Epithelial cell of proximal tubule (primary cell): Measurements from ENCODE around the gene HOTAIR. TPM values are rescaled to one million over a fixed set of nuclear protein-coding genes. Genes with fewer than 3 reads are reported as not detected.

ENCODE experiments used
- DNase-seq: peaks from one replicate; pipeline ENCODE4 v3.0.0-alpha.2; 2011; ENCODE audit warnings: low read depth
- H3K4me3 ChIP-seq: 2 replicates; pipeline ENCODE4 v1.5.1; 2011; ENCODE audit warnings: low read depth, mild to moderate bottlenecking, low read length
- total RNA-seq: library from RNA; depleted of rRNA; stranded (reverse); fragments of >200 nt; gene quantifications from 2 replicates; pipeline ENCODE4 v1.2.3, GENCODE V29; 2015
- TF ChIP-seq, protein P1 (sequence below): conservative IDR thresholded peaks from 2 replicates; pipeline ENCODE4 v1.5.1; 2012; ENCODE audit warnings: low read depth, mild to moderate bottlenecking, low read length

HOTAIR gene
- total RNA-seq, 1 donor from 2014 or later: not detected

DNA sequence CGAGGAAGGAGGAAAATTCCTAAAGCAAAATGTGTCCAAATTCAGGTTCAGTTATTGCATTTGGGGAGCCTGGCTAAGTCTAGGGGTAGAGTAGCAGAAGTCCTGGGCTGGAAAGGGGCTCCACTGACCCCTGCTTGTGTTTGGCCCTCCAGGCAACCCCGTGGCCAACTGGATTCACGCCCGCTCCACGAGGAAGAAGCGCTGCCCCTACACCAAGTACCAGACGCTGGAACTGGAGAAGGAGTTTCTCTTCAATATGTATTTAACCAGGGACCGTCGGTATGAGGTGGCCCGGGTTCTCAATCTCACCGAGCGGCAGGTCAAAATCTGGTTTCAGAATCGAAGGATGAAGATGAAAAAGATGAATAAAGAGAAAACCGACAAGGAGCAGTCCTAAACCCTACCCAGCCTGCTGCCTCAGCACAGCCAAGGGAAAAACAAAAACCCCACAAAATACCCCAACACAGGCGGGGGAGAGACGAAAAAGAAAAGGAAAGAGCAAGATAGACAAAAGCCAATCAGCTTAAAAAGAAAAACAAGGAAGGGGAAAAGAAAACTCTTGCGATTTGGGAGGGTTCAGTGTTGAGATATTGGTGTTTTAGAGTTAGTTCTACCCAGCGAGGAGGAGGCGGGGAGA is 27.6 kb upstream of the HOTAIR start:
- TF ChIP-seq, protein P1, sequence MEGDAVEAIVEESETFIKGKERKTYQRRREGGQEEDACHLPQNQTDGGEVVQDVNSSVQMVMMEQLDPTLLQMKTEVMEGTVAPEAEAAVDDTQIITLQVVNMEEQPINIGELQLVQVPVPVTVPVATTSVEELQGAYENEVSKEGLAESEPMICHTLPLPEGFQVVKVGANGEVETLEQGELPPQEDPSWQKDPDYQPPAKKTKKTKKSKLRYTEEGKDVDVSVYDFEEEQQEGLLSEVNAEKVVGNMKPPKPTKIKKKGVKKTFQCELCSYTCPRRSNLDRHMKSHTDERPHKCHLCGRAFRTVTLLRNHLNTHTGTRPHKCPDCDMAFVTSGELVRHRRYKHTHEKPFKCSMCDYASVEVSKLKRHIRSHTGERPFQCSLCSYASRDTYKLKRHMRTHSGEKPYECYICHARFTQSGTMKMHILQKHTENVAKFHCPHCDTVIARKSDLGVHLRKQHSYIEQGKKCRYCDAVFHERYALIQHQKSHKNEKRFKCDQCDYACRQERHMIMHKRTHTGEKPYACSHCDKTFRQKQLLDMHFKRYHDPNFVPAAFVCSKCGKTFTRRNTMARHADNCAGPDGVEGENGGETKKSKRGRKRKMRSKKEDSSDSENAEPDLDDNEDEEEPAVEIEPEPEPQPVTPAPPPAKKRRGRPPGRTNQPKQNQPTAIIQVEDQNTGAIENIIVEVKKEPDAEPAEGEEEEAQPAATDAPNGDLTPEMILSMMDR: no peak
- no peak for DNase-seq
- peak overlapping the region; percentile 84 for H3K4me3 ChIP-seq

DNA sequence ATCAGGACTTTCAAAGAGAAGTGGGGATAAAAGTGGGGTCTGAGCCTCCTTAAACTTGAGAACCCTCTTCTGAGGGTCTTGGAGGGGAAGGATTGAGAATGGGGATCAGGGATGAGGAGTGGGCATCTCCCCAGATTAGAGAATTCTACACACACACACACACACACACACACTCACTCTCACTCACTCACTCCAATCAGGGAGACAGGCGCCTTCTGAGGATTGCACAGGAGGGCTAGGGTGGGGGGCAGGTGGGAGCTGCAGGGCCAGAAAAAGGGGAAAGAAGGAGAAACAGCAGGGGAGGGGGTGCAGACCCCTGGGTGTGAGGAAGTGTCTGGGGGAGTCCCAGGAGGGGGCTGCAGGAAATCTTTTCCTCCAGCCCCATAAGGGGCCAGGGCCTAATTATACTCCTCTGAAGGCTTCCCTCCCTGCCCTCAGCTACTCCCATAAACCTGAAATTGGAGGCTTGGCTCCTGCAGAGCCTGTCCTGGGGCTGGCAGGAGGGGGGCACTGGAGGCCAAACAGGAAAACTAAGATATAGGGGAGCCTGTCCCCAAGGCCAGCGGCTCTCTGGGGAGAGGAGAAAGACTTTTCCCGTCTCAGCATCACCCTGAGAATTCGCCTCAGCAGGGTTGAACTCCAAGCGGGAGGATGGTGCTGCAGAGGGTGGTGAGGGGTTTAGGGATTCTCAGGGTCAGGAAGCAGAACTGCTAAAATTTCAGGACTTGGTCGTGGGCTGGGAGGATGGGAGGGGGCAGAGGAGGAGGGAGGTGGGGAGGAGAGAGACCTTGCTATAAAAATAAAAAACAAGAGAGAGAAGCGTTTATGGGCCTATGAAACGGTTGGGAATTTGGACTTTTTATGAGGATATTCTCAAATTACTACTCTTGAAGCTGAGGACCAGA is 26.8 kb upstream of the HOTAIR start:
- peak overlapping the region; percentile 84 for H3K4me3 ChIP-seq
- no peak for DNase-seq

DNA sequence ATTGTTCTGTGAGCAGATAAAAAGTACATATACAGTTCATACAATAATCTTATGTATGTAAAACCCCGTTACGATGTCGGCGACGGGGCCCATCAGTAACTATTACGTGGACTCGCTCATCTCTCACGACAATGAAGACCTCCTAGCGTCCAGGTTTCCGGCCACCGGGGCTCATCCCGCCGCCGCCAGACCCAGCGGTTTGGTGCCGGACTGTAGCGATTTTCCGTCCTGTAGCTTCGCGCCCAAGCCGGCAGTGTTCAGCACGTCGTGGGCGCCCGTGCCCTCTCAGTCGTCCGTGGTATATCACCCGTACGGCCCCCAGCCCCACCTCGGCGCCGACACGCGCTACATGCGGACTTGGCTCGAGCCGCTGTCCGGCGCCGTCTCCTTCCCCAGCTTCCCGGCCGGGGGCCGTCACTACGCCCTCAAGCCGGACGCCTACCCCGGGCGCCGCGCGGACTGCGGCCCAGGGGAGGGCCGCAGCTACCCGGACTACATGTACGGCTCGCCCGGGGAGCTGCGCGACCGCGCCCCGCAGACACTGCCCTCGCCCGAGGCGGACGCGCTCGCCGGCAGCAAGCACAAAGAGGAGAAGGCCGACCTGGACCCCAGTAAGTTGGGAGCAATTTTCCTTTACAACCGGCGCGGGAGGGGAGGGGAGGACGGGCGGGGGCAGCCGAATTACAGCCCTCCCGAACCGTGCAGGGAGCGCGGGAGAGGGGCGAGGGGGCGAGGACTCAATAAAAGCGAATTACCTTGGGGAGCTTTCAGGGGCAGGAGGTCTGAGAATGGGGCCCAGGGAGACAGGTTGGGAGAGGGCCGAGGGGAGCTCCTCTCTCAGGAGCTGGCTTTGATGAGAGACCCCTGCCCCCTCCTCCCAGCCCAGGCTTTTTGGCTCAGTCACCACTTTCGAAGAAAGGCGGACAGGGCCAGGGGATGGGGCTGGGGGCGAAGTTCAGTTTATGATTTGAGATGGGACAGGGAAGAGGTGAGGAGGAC is 25.7 kb upstream of the HOTAIR start, which contains the start of gene HOXC9:
TSS of gene HOXC9 (plus strand) at position 46 of the 999 bp plus-strand sequence. CDS start at position 74, 28 bp downstream.
- DNase-seq: no peak
- TF ChIP-seq, protein P1: no peak
- peak within 1 kb of the TSS; percentile 84 for H3K4me3 ChIP-seq

More for the DNA sequence above, 26.8 kb upstream of the HOTAIR start:
- TF ChIP-seq, protein P1: no peak

DNA sequence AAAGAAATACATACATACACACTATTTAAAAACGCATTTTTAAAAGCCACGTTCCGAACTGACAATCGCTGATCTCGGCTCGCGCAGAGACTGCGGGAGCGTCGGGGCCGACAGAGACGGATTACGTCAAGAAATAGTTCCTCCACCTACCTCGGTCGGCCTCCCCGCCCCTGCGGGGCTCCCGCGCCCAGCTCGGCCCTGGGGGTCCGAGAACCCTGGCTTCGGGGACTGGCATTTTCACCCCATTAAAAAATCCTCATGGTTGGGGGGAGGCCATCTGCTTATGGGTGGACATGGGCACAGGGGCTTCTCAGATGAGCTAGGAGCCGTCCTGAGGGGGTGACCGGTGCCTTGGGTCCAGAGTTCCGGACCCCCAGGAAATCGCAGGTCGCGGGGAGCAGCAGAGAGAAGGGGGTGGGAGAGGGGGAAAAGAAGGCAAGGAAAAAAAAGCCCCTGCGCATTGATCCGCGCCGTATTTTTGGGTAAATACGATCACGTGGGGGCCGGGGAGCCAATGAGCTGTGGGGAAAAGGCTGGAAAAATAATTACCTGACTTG is 24.9 kb upstream of the HOTAIR start:
- TF ChIP-seq, protein P1: no peak
- no peak for DNase-seq
- peak overlapping the region; percentile 84 for H3K4me3 ChIP-seq

DNA sequence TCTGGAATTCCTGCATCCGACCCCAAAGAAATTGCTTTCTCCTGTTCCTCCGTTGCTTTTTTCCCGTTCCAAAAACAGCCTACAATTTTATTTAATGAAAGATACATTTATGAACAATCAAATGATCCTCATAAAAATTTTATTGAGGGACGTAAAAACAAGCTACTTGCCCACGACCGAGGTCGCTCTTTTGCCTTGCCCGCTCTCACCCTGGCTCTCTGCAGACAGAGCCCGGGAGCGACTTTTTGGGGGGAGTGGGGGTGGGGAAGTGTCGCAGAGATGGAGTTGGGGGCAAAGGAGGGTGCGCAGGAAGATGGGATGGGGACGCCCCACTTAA is 24.1 kb upstream of the HOTAIR start:
- DNase-seq: no peak
- peak overlapping the region; percentile 84 for H3K4me3 ChIP-seq
- TF ChIP-seq, protein P1: no peak
